PC-3 (cell line): ENCODE data around the gene KDM4B. TPM values are rescaled to one million over a fixed set of nuclear protein-coding genes. Genes with fewer than 3 reads are reported as not detected.

ENCODE experiments used
- ATAC-seq: fragments of 200-7000 bp; cut with Tn5 transposase; 2 replicates; pipeline ENCODE4 v1.9.1; 2020; ENCODE audit warnings: mild to moderate bottlenecking, moderate library complexity
- BruUV-seq: library from RNA; stranded (reverse); fragments of 400-500 nt; replicated peaks from 2 replicates; lab custom pipeline; 2021; lab: Mats Ljungman, UMichigan
- CTCF ChIA-PET: fragments of 300-600 bp; sonication (Branson Sonifier 250); formaldehyde crosslinking; loops from one replicate; lab custom pipeline; 2022; ENCODE audit warnings: antibody characterized with exemption; lab: Charles Lee
- POLR2A ChIA-PET: fragments of 300-600 bp; sonication (Branson Sonifier 250); formaldehyde crosslinking; loops from one replicate; lab custom pipeline; 2022; ENCODE audit warnings: antibody characterized with exemption; ENCODE audit not compliant: unreplicated experiment; lab: Charles Lee
- DNase-seq: peaks from one replicate; pipeline ENCODE4 v3.0.0-alpha.2; 2015
- H2AFZ ChIP-seq: fragments of 300-600 bp; sonication (generic); 2 replicates; pipeline ENCODE4 v1.6.0; 2016; ENCODE audit warnings: antibody characterized with exemption, low read length
- H3F3A ChIP-seq: fragments of 300-600 bp; sonication (generic); one replicate; pipeline ENCODE4 v1.6.0; 2017; ENCODE audit warnings: antibody characterized with exemption, low read length, control low read depth, mild to moderate bottlenecking; ENCODE audit not compliant: unreplicated experiment
- H3K27ac ChIP-seq: fragments of 300-600 bp; sonication (generic); 2 replicates; pipeline ENCODE4 v1.5.1; 2016; ENCODE audit warnings: mild to moderate bottlenecking, low read length
- H3K27me3 ChIP-seq: fragments of 300-600 bp; sonication (generic); 2 replicates; pipeline ENCODE4 v1.6.1; 2016; ENCODE audit warnings: low read length, mixed read lengths
- H3K36me3 ChIP-seq: fragments of 300-600 bp; sonication (generic); 2 replicates; pipeline ENCODE4 v1.6.1; 2016; ENCODE audit warnings: low read depth, mixed run types, low read length, mixed read lengths
- H3K4me1 ChIP-seq: fragments of 300-600 bp; sonication (generic); 2 replicates; pipeline ENCODE4 v1.5.1; 2016; ENCODE audit warnings: low read length; ENCODE audit not compliant: insufficient read depth
- H3K4me2 ChIP-seq: fragments of 300-600 bp; sonication (generic); 2 replicates; pipeline ENCODE4 v1.6.0; 2016; ENCODE audit warnings: low read length
- H3K4me3 ChIP-seq: fragments of 300-600 bp; sonication (generic); 2 replicates; pipeline ENCODE4 v1.5.1; 2016; ENCODE audit warnings: mild to moderate bottlenecking, low read length, mixed read lengths
- H3K79me2 ChIP-seq: fragments of 300-600 bp; sonication (generic); 2 replicates; pipeline ENCODE4 v1.6.1; 2017; ENCODE audit warnings: low read length, mixed read lengths
- H3K9ac ChIP-seq: fragments of 300-600 bp; sonication (generic); 2 replicates; pipeline ENCODE4 v1.6.0; 2016; ENCODE audit warnings: mild to moderate bottlenecking, low read length
- H3K9me2 ChIP-seq: fragments of 300-600 bp; sonication (generic); replicated peaks from 2 replicates; pipeline ENCODE4 v1.6.1; 2016; ENCODE audit warnings: mixed run types, low read length, mixed read lengths
- H3K9me3 ChIP-seq: fragments of 300-600 bp; sonication (generic); 2 replicates; pipeline ENCODE4 v1.6.1; 2016; ENCODE audit warnings: low read length, mixed read lengths
- H4K20me1 ChIP-seq: fragments of 300-600 bp; sonication (generic); 2 replicates; pipeline ENCODE4 v1.6.1; 2016; ENCODE audit warnings: low read length, mixed read lengths
- CTCF ChIP-seq: fragments of 300-600 bp; sonication (generic); conservative IDR thresholded peaks from 2 replicates; pipeline ENCODE4 v1.5.1; 2017; ENCODE audit warnings: antibody characterized with exemption, low read depth, mild to moderate bottlenecking, low read length
- EZH2 ChIP-seq: fragments of 300-600 bp; sonication (generic); IDR thresholded peaks from one replicate; pipeline ENCODE4 v1.6.1; 2017; ENCODE audit warnings: antibody characterized with exemption, mild to moderate bottlenecking, low read length; ENCODE audit not compliant: unreplicated experiment
- EZH2phosphoT487 ChIP-seq: fragments of 300-600 bp; sonication (generic); IDR thresholded peaks from 2 replicates; pipeline ENCODE4 v1.6.1; 2018; ENCODE audit warnings: mild to moderate bottlenecking, antibody characterized with exemption, low read length, borderline replicate concordance
- intact Hi-C: fragments of 100-400 bp; cut with micrococcal nuclease; formaldehyde crosslinking; loops from 2 replicates; pipeline ENCODE4 v1.9.0; 2023
- total RNA-seq: library from RNA; depleted of rRNA; stranded (reverse); fragments of >200 nt; gene quantifications from 2 replicates; pipeline ENCODE4 v1.2.3, GENCODE V29; 2014

The KDM4B gene
- total RNA-seq, 1 experiment from 2014 or later = 19.8 TPM

DNA sequence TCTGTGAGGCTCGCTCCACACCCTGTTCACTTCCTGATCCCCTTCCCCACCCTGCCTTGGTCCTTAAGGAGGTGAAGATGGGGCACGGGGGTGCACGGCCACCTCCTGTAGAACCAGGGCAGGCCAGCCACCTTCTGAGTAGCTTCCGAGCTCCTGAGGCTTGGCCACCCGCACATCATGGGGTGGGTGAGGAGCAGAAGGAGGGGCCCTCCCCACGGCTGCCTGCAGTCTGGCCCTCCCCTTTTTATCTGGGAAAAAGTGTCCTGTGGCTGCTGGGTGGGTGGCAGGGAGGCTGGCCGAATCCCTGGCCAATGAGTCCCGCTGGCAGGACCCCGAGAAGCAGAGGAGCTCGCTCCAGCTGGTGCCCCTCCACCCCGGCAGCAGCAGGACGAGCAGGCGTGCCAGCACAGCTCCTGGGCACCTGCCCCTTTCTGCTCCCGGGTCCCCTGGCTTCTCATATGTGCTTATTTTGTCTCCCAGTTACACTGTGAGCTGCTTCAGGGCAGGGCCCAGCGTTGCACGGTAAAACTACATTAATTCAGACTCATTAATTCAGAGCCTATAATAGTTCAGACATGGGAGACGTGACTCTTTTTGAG, 135.0 kb downstream of the KDM4B start:
- Histone ChIP-seq H3K36me3 (peaks cover 12% of the 10 kb centered on the region), H3K4me2 (no peak overlapping the region), H3F3A (no peaks in the 10 kb centered on the region), H3K4me3 (no peak overlapping the region), H2AFZ (no peak overlapping the region), H3K9me2 (no peaks in the 10 kb centered on the region), H3K27me3 (no peaks in the 10 kb centered on the region), H3K79me2 (no peaks in the 10 kb centered on the region), H3K4me1 (no peaks in the 10 kb centered on the region), H3K9ac (no peak overlapping the region), H3K9me3 (peaks cover 9% of the 10 kb centered on the region), H4K20me1 (no peaks in the 10 kb centered on the region), H3K27ac (no peak overlapping the region)
- DNase-seq (no peak), ATAC-seq (no peak)
- TF ChIP-seq EZH2phosphoT487 (no peak), EZH2 (no peak), CTCF (no peak)
- CTCF ChIA-PET = interaction anchor here (0.7 kb wide), 1 partner anchor 51 kb away, joined by 5 read pairs; no protein-coding TSS in a partner anchor
- POLR2A ChIA-PET = no interaction called here
- intact Hi-C loops = no loop called here
- no TSS peak for BruUV-seq

GRCh38 chr19:5104871-5105351, 136.0 kb downstream of the KDM4B start:
- peaks cover under 1% of the 10 kb centered on the region; the same call in 1 of the 2 replicates for H3K9me3 ChIP-seq
- H3F3A ChIP-seq = no peaks in the 10 kb centered on the region
- no peak overlapping the region for H3K27ac ChIP-seq
- no peak overlapping the region for H2AFZ ChIP-seq
- H3K9ac ChIP-seq = no peak overlapping the region
- intact Hi-C loops = no loop called here
- H4K20me1 ChIP-seq = no peaks in the 10 kb centered on the region
- TF ChIP-seq EZH2 = no peak
- no peak for TF ChIP-seq CTCF
- TF ChIP-seq EZH2phosphoT487 = no peak
- DNase-seq (no peak), ATAC-seq (no peak)
- H3K4me1 ChIP-seq = no peaks in the 10 kb centered on the region
- no TSS peak for BruUV-seq
- H3K9me2 ChIP-seq = no peaks in the 10 kb centered on the region
- H3K4me2 ChIP-seq = no peak overlapping the region
- CTCF ChIA-PET = no interaction called here
- peaks cover 2% of the 10 kb centered on the region; the same call in 1 of the 2 replicates for H3K36me3 ChIP-seq
- POLR2A ChIA-PET = no interaction called here
- no peaks in the 10 kb centered on the region for H3K79me2 ChIP-seq
- H3K27me3 ChIP-seq = no peaks in the 10 kb centered on the region
- H3K4me3 ChIP-seq = no peak overlapping the region

DNA sequence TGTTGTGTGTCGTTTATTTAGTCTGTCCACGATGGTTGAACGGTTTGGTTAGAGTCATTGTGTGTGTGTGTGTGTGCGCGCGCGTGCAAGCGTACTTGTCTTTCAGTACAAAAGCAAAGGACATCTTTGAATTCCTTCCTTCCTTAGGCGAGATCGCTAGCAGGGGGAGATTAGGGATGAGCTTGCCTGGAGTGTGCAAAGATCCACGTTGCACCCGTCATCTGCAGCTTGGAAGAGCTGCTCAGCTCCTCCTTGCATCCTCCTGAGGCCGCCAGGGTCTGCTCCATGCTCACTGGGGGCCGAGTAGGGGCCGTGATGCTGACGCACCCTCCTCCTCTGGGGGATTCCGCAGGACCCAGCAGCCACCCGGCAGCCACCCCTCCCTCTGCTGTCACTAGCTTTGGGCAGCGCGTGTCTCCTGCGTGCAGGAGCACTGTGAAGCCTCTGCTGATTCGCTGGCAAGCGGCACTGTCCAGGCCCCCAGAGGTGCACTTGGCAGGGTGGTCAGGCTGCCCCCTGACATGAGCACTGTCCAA, 137.3 kb downstream of the KDM4B start:
- Histone ChIP-seq H3K36me3 (no peaks in the 10 kb centered on the region), H3K27me3 (no peaks in the 10 kb centered on the region), H4K20me1 (no peaks in the 10 kb centered on the region), H2AFZ (no peak overlapping the region), H3K9me3 (no peaks in the 10 kb centered on the region), H3F3A (no peaks in the 10 kb centered on the region), H3K9me2 (no peaks in the 10 kb centered on the region), H3K27ac (no peak overlapping the region), H3K4me2 (no peak overlapping the region), H3K9ac (no peak overlapping the region), H3K79me2 (no peaks in the 10 kb centered on the region), H3K4me1 (no peaks in the 10 kb centered on the region), H3K4me3 (no peak overlapping the region)
- ChIA-PET CTCF (no interaction called here), POLR2A (no interaction called here)
- no TSS peak for BruUV-seq
- no peak for TF ChIP-seq EZH2
- TF ChIP-seq EZH2phosphoT487 = no peak
- TF ChIP-seq CTCF = no peak
- ATAC-seq (no peak), DNase-seq (no peak)
- intact Hi-C loops = no loop called here
